GM20000 (cell line): ENCODE results near the gene ZNF469.

Experiments
- DNase-seq: peaks from one replicate; pipeline ENCODE4 v3.0.0; 2012; ENCODE audit warnings: low spot score
- CTCF ChIP-seq: IDR thresholded peaks from 2 replicates; pipeline ENCODE4 v1.5.1; 2012; ENCODE audit warnings: mild to moderate bottlenecking, control low read depth; ENCODE audit errors: extremely low read depth, missing control alignments

ZNF469 gene

GRCh38 chr16:88381820-88382451 is 823 bp upstream of the ZNF469 start:
- no peak for TF ChIP-seq CTCF
- DNase-seq = no peak

DNA sequence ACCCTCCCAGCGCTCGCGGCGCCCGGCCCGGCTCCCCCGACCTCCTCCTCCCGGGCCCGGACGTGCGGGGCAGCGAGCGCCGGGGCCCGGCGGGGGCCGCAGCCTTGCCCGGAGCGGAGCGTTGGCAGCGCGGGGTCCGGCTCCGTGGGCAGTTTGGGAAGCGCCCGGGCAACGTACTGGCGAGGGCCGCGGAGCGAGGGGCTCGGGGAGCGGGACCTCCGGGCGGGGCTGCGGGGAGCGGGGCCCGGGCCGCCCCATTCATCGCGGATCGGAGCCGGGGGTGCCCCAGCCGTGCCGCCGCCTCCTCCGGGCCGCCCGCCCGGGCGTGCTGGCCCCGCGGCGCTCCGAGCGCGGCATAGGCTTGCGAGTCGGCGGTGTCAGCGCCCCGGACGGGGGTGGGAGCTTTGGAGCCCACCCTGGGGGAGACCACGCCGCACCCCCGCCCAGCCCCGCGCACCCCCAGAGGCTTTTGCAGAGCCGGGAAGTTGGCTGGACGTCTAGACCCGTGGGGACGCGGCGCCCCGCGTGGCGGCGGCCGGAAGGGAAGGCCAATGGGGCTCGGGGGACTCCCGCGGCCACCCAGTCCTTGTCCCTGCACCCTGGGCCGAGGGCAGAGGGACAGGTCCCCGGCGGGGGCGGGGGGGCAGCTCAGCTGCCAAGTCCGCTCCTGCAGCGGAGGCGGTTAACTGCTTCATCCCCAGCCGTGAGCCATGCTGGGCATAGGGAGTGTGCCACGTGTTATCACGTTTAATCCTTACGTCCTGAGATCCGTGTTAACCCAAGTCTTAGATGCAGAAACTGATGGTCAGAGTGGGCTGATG is 852 bp downstream of the ZNF469 start:
- peak; percentile 71 for DNase-seq
- peak; percentile 19 for TF ChIP-seq CTCF

DNA sequence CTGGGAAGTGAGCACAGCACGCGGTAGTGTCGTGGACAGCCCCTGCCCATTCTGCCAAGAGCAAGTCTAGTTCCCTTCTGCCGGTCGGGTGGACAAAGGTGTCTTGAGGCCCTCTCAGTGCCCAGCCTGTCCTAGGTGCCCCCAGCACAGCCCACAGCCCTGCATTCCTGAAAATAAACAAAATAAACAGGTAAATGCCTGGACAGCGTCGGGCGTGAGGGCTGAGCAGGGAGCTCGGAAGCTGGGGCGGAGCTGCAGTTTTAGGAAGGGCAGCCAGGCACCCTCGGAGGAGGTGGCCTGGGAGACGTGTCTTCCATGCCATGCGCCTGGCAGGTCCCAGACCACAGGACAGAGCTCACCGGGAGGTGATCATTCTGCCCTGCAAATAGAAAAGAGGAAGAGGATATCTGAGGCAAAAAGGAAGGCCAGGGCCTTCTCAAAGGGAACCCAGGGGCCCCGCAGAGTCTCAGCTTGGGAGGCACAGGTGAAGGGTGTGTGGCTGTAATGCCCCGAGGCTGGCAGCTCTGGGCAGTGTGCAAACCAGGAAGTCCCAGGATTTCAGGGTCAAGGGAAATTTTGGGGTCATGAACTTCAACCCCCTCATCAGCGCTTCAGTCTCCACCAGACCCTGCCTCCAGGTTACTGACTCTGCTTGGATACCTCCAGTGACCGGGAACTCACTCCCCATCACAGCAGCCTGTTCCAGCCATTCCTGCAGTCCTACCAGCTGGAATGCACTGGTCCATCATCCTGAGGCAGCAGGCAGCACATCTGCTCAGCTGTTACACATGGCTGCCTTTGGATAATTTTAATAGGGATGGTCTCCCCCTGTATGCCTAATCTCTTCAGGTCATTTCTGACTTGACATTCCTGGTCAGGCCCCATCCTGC is 1.7 kb downstream of the ZNF469 start:
- TF ChIP-seq CTCF = no peak

GRCh38 chr16:88385112-88385594 is 2.4 kb downstream of the ZNF469 start:
- no peak for TF ChIP-seq CTCF
- no peak for DNase-seq

More for the DNA sequence above, 1.7 kb downstream of the ZNF469 start:
- DNase-seq = no peak

- DNase-seq = no peak
- TF ChIP-seq CTCF = no peak
Measured at GRCh38 chr16:88385831-88386815, 3.4 kb downstream of the ZNF469 start.

- no peak for DNase-seq
- no peak for TF ChIP-seq CTCF
Measured at GRCh38 chr16:88387180-88387765, 4.5 kb downstream of the ZNF469 start.
